Panc1 (cell line): Measurements from ENCODE around the gene USP43. TPM values are rescaled to one million over a fixed set of nuclear protein-coding genes. Genes with fewer than 3 reads are reported as not detected.

Source experiments
- ATAC-seq: fragments of 200-7000 bp; cut with Tn5 transposase; 2 replicates; pipeline ENCODE4 v1.9.1; 2020; ENCODE audit warnings: mild to moderate bottlenecking, moderate library complexity
- BruUV-seq: library from RNA; stranded (reverse); fragments of 400-500 nt; replicated peaks from 2 replicates; lab custom pipeline; 2021; lab: Mats Ljungman, UMichigan
- CTCF ChIA-PET: fragments of 300-600 bp; sonication (Branson Sonifier 250); formaldehyde crosslinking; loops from one replicate; lab custom pipeline; 2022; ENCODE audit warnings: antibody characterized with exemption; lab: Charles Lee
- POLR2A ChIA-PET: fragments of 300-600 bp; sonication (Branson Sonifier 250); formaldehyde crosslinking; loops from one replicate; lab custom pipeline; 2022; ENCODE audit warnings: antibody characterized with exemption; lab: Charles Lee
- DNase-seq: peaks from one replicate; pipeline ENCODE4 v3.0.0-alpha.2; 2010; ENCODE audit warnings: low read depth, low spot score
- H3K27ac ChIP-seq: 2 replicates; pipeline ENCODE4 v1.5.1; 2011; ENCODE audit warnings: mild to moderate bottlenecking, low read length, inconsistent platforms
- H3K27me3 ChIP-seq: fragments of 200-500 bp; sonication (Bioruptor generic); 2 replicates; pipeline ENCODE4 v1.6.0; 2014; ENCODE audit warnings: low read length, inconsistent platforms; ENCODE audit not compliant: control insufficient read depth, insufficient read depth
- H3K36me3 ChIP-seq: fragments of 200-500 bp; sonication (Bioruptor generic); 2 replicates; pipeline ENCODE4 v1.5.1; 2014; ENCODE audit warnings: inconsistent platforms, mild to moderate bottlenecking, low read length, moderate library complexity; ENCODE audit not compliant: control insufficient read depth, insufficient read depth
- H3K4me1 ChIP-seq: 2 replicates; pipeline ENCODE4 v1.5.1; 2011; ENCODE audit warnings: inconsistent platforms, mild to moderate bottlenecking, low read length, moderate library complexity; ENCODE audit not compliant: control insufficient read depth, insufficient read depth
- H3K4me3 ChIP-seq, 2 experiments: 2 replicates each; pipeline ENCODE4 v1.5.1; 2011 to 2012; ENCODE audit warnings: low read depth in 2 of 2, low read length in 2 of 2, mild to moderate bottlenecking in 2 of 2, inconsistent platforms in 1 of 2, moderate library complexity in 1 of 2
- H3K9me3 ChIP-seq: fragments of 200-500 bp; sonication (Bioruptor generic); 2 replicates; pipeline ENCODE4 v1.5.1; 2014; ENCODE audit warnings: low read depth, mild to moderate bottlenecking, inconsistent platforms, low read length, moderate library complexity; ENCODE audit not compliant: control insufficient read depth, insufficient read depth
- CTCF ChIP-seq: fragments of 450-650 bp; IDR thresholded peaks from 2 replicates; pipeline ENCODE4 v1.5.1; 2017; ENCODE audit warnings: mild to moderate bottlenecking
- POLR2AphosphoS5 ChIP-seq: IDR thresholded peaks from 2 replicates; pipeline ENCODE4 v1.6.1; 2012; ENCODE audit warnings: mild to moderate bottlenecking, low read depth, low read length, moderate library complexity
- SIN3A ChIP-seq: IDR thresholded peaks from 2 replicates; pipeline ENCODE4 v1.6.1; 2012; ENCODE audit warnings: low read depth, mild to moderate bottlenecking, low read length, moderate library complexity, borderline replicate concordance; ENCODE audit not compliant: insufficient read depth
- TCF7L2 ChIP-seq: IDR thresholded peaks from 2 replicates; pipeline ENCODE4 v1.6.1; 2011; ENCODE audit warnings: mild to moderate bottlenecking, low read depth, low read length, inconsistent platforms
- in situ Hi-C: cut with HindIII; loops from 2 replicates; pipeline ENCODE4 v1.10.0; 2016; ENCODE audit warnings: low sequenced_read_pairs, low pct_unique_long_range_greater_than_20kb
- intact Hi-C: fragments of 100-400 bp; cut with micrococcal nuclease; formaldehyde crosslinking; loops from one replicate; pipeline ENCODE4 v1.10.0; 2022; ENCODE audit not compliant: unreplicated experiment
- total RNA-seq: library from RNA; stranded (reverse); gene quantifications from one replicate; pipeline ENCODE4 v1.2.1, GENCODE V29; 2021; ENCODE audit not compliant: unreplicated experiment
- TF ChIP-seq, protein P1 (sequence below), 2 experiments: IDR thresholded peaks; 2 replicates each; pipeline ENCODE4 v1.6.1; 2011 to 2012; ENCODE audit warnings: low read depth in 2 of 2, control low read depth in 1 of 2, low read length in 1 of 2, mild to moderate bottlenecking in 1 of 2, moderate library complexity in 1 of 2; ENCODE audit not compliant: insufficient read depth in 1 of 2

Gene USP43
- total RNA-seq, 1 experiment from 2014 or later = 7.3 TPM

DNA sequence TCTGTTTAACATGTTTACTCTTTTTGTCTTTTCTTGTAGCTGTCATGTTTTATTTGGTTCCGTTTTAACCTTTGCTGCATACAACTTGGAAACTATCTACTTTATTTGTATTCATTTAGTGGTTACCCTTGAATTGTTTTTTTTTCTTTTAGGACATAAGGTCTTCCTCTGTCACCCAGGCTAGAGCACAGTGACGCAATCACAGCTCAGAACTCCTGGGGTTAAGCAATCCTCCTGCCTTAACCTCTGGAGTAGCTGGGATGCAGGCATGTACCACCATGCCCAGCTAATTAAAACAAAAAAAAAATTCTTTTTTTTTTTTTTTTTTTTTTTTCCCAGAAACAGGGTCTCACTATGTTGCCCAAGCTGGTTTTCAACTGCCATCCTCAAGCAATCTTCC lies 29.8 kb upstream of the USP43 start:
- TF ChIP-seq, protein P1, sequence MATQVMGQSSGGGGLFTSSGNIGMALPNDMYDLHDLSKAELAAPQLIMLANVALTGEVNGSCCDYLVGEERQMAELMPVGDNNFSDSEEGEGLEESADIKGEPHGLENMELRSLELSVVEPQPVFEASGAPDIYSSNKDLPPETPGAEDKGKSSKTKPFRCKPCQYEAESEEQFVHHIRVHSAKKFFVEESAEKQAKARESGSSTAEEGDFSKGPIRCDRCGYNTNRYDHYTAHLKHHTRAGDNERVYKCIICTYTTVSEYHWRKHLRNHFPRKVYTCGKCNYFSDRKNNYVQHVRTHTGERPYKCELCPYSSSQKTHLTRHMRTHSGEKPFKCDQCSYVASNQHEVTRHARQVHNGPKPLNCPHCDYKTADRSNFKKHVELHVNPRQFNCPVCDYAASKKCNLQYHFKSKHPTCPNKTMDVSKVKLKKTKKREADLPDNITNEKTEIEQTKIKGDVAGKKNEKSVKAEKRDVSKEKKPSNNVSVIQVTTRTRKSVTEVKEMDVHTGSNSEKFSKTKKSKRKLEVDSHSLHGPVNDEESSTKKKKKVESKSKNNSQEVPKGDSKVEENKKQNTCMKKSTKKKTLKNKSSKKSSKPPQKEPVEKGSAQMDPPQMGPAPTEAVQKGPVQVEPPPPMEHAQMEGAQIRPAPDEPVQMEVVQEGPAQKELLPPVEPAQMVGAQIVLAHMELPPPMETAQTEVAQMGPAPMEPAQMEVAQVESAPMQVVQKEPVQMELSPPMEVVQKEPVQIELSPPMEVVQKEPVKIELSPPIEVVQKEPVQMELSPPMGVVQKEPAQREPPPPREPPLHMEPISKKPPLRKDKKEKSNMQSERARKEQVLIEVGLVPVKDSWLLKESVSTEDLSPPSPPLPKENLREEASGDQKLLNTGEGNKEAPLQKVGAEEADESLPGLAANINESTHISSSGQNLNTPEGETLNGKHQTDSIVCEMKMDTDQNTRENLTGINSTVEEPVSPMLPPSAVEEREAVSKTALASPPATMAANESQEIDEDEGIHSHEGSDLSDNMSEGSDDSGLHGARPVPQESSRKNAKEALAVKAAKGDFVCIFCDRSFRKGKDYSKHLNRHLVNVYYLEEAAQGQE (IDR thresholded peaks at IDR 0.05; ENCODE audit: insufficient read depth in 1 of 2, low read depth in 2 of 2, low read length in 1 of 2) = no peak
- TF ChIP-seq SIN3A = no peak
- TF ChIP-seq POLR2AphosphoS5 = no peak
- no peak for TF ChIP-seq TCF7L2
- TF ChIP-seq CTCF = no peak
- DNase-seq = no peak
- Histone ChIP-seq H3K4me3 (no peak overlapping the region), H3K36me3 (no peaks in the 10 kb centered on the region), H3K27me3 (peaks cover 2% of the 10 kb centered on the region), H3K27ac (no peak overlapping the region), H3K4me1 (no peaks in the 10 kb centered on the region), H3K9me3 (no peaks in the 10 kb centered on the region)
- ChIA-PET POLR2A (no interaction called here), CTCF (no interaction called here)
- intact Hi-C loops (no loop called here), in situ Hi-C loops (no loop called here)
- ATAC-seq = no peak
- no TSS peak for BruUV-seq

- no peaks in the 10 kb centered on the region for H3K4me1 ChIP-seq
- POLR2A ChIA-PET = no interaction called here
- CTCF ChIA-PET = no interaction called here
- no peak overlapping the region for H3K4me3 ChIP-seq
- no peak overlapping the region for H3K27ac ChIP-seq
- intact Hi-C loops = no loop called here
- H3K36me3 ChIP-seq = no peaks in the 10 kb centered on the region
- DNase-seq (no peak), ATAC-seq (no peak)
- H3K27me3 ChIP-seq = no peaks in the 10 kb centered on the region
- BruUV-seq = no TSS peak
- no peak for TF ChIP-seq SIN3A
- in situ Hi-C loops = no loop called here
- H3K9me3 ChIP-seq = peaks cover 9% of the 10 kb centered on the region; the same call in 1 of the 2 replicates
Observed at GRCh38 chr17:9622961-9623360, 22.4 kb upstream of the USP43 start.

- no TSS peak for BruUV-seq
- no peak for TF ChIP-seq CTCF
- DNase-seq = no peak
- Histone ChIP-seq H3K9me3 (peaks cover 2% of the 10 kb centered on the region; the same call in 1 of the 2 replicates), H3K4me3 (no peak overlapping the region), H3K36me3 (no peaks in the 10 kb centered on the region), H3K4me1 (no peaks in the 10 kb centered on the region), H3K27me3 (no peaks in the 10 kb centered on the region; the same call in 1 of the 2 replicates), H3K27ac (no peak overlapping the region)
- ChIA-PET CTCF (no interaction called here), POLR2A (no interaction called here)
- in situ Hi-C loops = no loop called here
- ATAC-seq = no peak
- intact Hi-C loops = no loop called here
Observed at GRCh38 chr17:9628509-9628908, 16.8 kb upstream of the USP43 start.
